GM18526 (cell line): ENCODE data around the gene SCGB1D2.

Experiments
- POLR2A ChIP-seq: IDR thresholded peaks from 3 replicates; pipeline ENCODE4 v1.6.1; 2011; ENCODE audit not compliant: insufficient read length; ENCODE audit errors: extremely low read depth

The SCGB1D2 gene

GRCh38 chr11:62242021-62242420, at the start of gene SCGB1D2:
SCGB1D2 (plus strand) TSS chr11:62242239; CDS start chr11:62242308, 69 bp downstream.
- TF ChIP-seq POLR2A: no peak

- TF ChIP-seq POLR2A: no peak
These were observed 48.1 kb upstream of the SCGB1D2 start for GRCh38 chr11:62193952-62194351.

GRCh38 chr11:62195945-62196344, 46.1 kb upstream of the SCGB1D2 start:
- no peak for TF ChIP-seq POLR2A

GRCh38 chr11:62201376-62201775, 40.7 kb upstream of the SCGB1D2 start:
- no peak for TF ChIP-seq POLR2A

- TF ChIP-seq POLR2A: no peak
These were observed 39.1 kb upstream of the SCGB1D2 start for GRCh38 chr11:62202910-62203309.

GRCh38 chr11:62204430-62204829, 37.6 kb upstream of the SCGB1D2 start:
- TF ChIP-seq POLR2A: no peak

GRCh38 chr11:62205441-62205840, 36.6 kb upstream of the SCGB1D2 start:
- TF ChIP-seq POLR2A: no peak

GRCh38 chr11:62208785-62209144, 33.3 kb upstream of the SCGB1D2 start:
- no peak for TF ChIP-seq POLR2A

GRCh38 chr11:62217191-62217748, 24.8 kb upstream of the SCGB1D2 start:
- no peak for TF ChIP-seq POLR2A

GRCh38 chr11:62221498-62221897, 20.5 kb upstream of the SCGB1D2 start:
- TF ChIP-seq POLR2A: no peak

GRCh38 chr11:62223095-62223494, 18.9 kb upstream of the SCGB1D2 start:
- no peak for TF ChIP-seq POLR2A

GRCh38 chr11:62233730-62234129, 8.3 kb upstream of the SCGB1D2 start:
- TF ChIP-seq POLR2A: no peak

GRCh38 chr11:62236187-62236586, 5.9 kb upstream of the SCGB1D2 start:
- no peak for TF ChIP-seq POLR2A

- TF ChIP-seq POLR2A: no peak
These were observed 4.5 kb upstream of the SCGB1D2 start for GRCh38 chr11:62237499-62237898.

- no peak for TF ChIP-seq POLR2A
These were observed 3.9 kb upstream of the SCGB1D2 start for GRCh38 chr11:62238151-62238550.

- TF ChIP-seq POLR2A: no peak
These were observed 944 bp upstream of the SCGB1D2 start for GRCh38 chr11:62241095-62241494.

- no peak for TF ChIP-seq POLR2A
These were observed 3.3 kb downstream of the SCGB1D2 start for GRCh38 chr11:62245271-62245753.

GRCh38 chr11:62251698-62252097, 9.7 kb downstream of the SCGB1D2 start:
- no peak for TF ChIP-seq POLR2A

- no peak for TF ChIP-seq POLR2A
These were observed 12.0 kb downstream of the SCGB1D2 start for GRCh38 chr11:62253999-62254542.
